Keratinocyte (primary cell): ENCODE measurements around the gene TM7SF3.

ENCODE experiments used
- EZH2 ChIP-seq: IDR thresholded peaks from one replicate; pipeline ENCODE4 v1.6.1; 2012; ENCODE audit warnings: inconsistent platforms, mild to moderate bottlenecking, low read length, moderate library complexity
- TF ChIP-seq, protein P1 (sequence below), 3 experiments: IDR thresholded peaks in 1 of 3; conservative IDR thresholded peaks in 1 of 3; optimal IDR thresholded peaks in 1 of 3; 2 replicates in 2 of 3; 3 replicates in 1 of 3; pipeline versions ENCODE3 to v1.5.1; 2011; ENCODE audit warnings: low read length in 3 of 3, mild to moderate bottlenecking in 3 of 3, moderate library complexity in 2 of 3, control low read depth in 1 of 3, inconsistent platforms in 1 of 3; ENCODE audit not compliant: insufficient read depth in 2 of 3; ENCODE audit errors: extremely low read depth in 1 of 3

DNA sequence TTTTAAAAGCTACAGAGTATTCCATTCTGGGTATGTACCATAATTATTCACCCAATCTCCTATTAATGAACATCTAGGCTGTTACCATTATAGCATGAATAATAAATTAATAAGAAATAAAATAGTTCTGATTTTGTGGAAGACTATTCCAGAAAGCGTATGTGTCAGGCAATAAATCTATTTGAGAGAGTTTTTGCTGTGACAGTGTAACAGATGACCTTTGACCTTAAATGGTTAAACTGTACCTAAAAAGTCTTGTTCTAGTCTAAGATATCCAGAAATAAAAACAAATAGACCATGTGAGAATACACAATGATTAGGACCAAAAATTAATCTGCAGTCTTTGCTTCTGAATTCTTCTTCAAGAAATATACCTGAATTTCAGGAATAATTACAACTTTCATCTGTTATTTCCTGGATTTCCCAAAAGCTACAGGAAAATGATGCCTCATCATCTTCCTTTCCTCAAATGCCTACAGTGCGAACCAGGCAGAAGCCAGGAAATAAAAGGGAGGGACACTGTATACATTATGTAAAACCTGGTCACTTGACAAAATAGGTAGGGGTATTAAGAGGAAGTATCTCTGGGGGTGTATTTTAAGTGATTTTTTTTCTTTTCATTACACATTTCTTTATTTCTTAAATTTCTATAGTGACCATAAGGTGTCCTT is 7.3 kb downstream of the TM7SF3 start:
- TF ChIP-seq, protein P1, sequence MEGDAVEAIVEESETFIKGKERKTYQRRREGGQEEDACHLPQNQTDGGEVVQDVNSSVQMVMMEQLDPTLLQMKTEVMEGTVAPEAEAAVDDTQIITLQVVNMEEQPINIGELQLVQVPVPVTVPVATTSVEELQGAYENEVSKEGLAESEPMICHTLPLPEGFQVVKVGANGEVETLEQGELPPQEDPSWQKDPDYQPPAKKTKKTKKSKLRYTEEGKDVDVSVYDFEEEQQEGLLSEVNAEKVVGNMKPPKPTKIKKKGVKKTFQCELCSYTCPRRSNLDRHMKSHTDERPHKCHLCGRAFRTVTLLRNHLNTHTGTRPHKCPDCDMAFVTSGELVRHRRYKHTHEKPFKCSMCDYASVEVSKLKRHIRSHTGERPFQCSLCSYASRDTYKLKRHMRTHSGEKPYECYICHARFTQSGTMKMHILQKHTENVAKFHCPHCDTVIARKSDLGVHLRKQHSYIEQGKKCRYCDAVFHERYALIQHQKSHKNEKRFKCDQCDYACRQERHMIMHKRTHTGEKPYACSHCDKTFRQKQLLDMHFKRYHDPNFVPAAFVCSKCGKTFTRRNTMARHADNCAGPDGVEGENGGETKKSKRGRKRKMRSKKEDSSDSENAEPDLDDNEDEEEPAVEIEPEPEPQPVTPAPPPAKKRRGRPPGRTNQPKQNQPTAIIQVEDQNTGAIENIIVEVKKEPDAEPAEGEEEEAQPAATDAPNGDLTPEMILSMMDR (optimal IDR thresholded peaks at IDR 0.05 in 1 of 3, IDR thresholded peaks at IDR 0.05 in 1 of 3, conservative IDR thresholded peaks at IDR 0.05 in 1 of 3; ENCODE audit: extremely low read depth in 1 of 3, insufficient read depth in 2 of 3, low read length in 3 of 3), result no peak
- TF ChIP-seq EZH2, result no peak
